Right lobe of liver (tissue), 6 donors: ENCODE measurements around the gene SYNE2. TPM values are rescaled to one million over a fixed set of nuclear protein-coding genes. Genes with fewer than 3 reads are reported as not detected.
A peak's percentile ranks its signal among the peaks of the same experiment; 100 is the strongest.

Source experiments
- ATAC-seq, 4 donors: fragments of 200-7000 bp; cut with Tn5 transposase; one replicate each; pipeline ENCODE4 v1.9.1; 2020; ENCODE audit warnings: mild to moderate bottlenecking in 4 of 4, moderate library complexity in 4 of 4
- DNase-seq, 3 donors: peaks; one replicate each; pipeline ENCODE4 v3.0.0-alpha.2; 2020
- H3K27ac ChIP-seq, 3 donors: fragments of 200-600 bp; one replicate each; pipeline ENCODE4 v1.8.0; 2022
- H3K27me3 ChIP-seq, 2 donors: fragments of 200-600 bp; one replicate each; pipeline ENCODE4 v1.8.0; 2022
- H3K36me3 ChIP-seq, 4 donors: fragments of 200-600 bp; sonication (generic) in 1 of 4; one replicate each; pipeline versions ENCODE4 v1.5.1 to v1.8.0; 2017 to 2022; ENCODE audit warnings: control low read depth in 1 of 4
- H3K4me1 ChIP-seq, 4 donors: fragments of 200-600 bp; sonication (generic) in 1 of 4; one replicate each; pipeline versions ENCODE4 v1.5.1 to v1.8.0; 2017 to 2022; ENCODE audit warnings: control low read depth in 1 of 4
- H3K4me3 ChIP-seq, 3 donors: fragments of 200-600 bp; one replicate each; pipeline ENCODE4 v1.8.0; 2022
- H3K9me3 ChIP-seq, 4 donors: fragments of 200-600 bp; sonication (generic) in 1 of 4; one replicate each; pipeline versions ENCODE4 v1.5.1 to v1.8.0; 2017 to 2022; ENCODE audit warnings: control low read depth in 1 of 4
- CTCF ChIP-seq, 4 donors: fragments of 200-600 bp in 3 of 4; fragments of 450-650 bp in 1 of 4; IDR thresholded peaks; one replicate each; pipeline versions ENCODE4 v1.5.1 to v1.8.0; 2016 to 2022; ENCODE audit warnings: antibody characterized with exemption in 4 of 4, mild to moderate bottlenecking in 2 of 4
- POLR2A ChIP-seq: fragments of 450-650 bp; IDR thresholded peaks from one replicate; pipeline ENCODE4 v1.6.1; 2017; ENCODE audit warnings: antibody characterized with exemption, mild to moderate bottlenecking
- WGBS: methylation state at CpG from one replicate; pipeline ENCODE4 v1.1.6; 2018; ENCODE audit warnings: low coverage, low lambda C conversion rate; ENCODE audit not compliant: insufficient coverage; ENCODE audit errors: missing lambda C conversion rate; 5-methylcytosine and 5-hydroxymethylcytosine counted together
- intact Hi-C, 2 donors: fragments of 100-400 bp; cut with DNase I; formaldehyde crosslinking; loops; one replicate each; pipeline versions ENCODE4 v1.11.2 to v1.14.1; 2022
- total RNA-seq, 6 experiments: library from RNA; depleted of rRNA in 2 of 6; stranded (reverse); fragments of >200 nt in 2 of 6; fragmentation: NEBNext Ultra II Directional in 3 of 6; extraction: Animal tissue kit (Norgen Biotek cat#: 25700) in 3 of 6; gene quantifications; one replicate each; pipeline versions ENCODE4 v1.1.0 to v1.2.4, GENCODE V29; 2016 to 2023
- donor health status: DM: no; HTN: yes; CAD: no.
- donor health status: DM: no; HTN: no; CAD: no.
- donor health status: DM: no; HTN: no; CAD: no.
- donor health status: DM: no; HTN: yes; CAD: no.
- donor health status: DM: no; HTN: yes; CAD: no.

Gene SYNE2
- total RNA-seq, 6 experiments from 2014 or later, result 34.6 to 118 (median 47.8) TPM

DNA sequence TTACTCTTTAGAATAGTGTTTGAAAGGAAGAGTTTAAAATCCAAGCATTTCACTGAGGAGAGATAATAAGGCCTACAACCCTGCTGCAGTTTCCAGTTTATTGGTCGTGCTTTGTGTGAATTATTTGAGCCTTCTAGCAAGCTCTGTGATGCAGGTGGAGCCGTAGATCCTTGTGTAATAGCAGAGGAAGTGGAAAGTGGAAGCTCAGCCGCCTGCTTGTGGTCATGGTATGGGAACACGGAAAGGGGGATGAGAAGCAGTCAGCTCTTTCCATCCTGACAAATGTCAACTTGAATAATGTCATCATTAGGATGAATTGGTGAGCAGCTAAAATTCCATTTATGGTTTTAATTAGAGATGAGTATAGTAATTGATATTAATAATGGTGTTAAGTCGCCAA, 29.1 kb downstream of the SYNE2 start:
- H3K4me3 ChIP-seq, result no peak overlapping the region
- DNase-seq, result no peak
- WGBS, result 69% methylated on average over 5 of the region's 5 CpGs

DNA sequence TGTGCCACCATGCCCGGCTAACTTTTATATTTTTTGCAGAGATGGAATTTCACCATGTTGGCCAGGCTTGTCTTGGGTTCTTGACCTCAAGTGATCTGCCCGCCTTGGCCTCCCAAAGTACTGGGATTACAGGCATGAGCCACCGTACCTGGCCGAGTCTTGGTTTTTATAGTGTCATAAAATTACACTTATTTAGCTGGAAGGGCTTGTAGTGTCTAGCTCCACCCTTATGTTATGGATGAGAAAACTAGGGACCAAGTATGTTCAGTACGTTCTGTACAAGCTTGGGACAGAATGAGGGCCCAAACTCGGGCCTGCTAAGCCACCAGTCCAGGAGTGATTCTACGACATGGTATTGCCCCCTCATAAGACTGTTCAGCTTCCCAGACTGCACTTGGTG, 35.1 kb downstream of the SYNE2 start:
- 90% methylated on average over 2 of the region's 7 CpGs for WGBS
- no peak for DNase-seq
- intact Hi-C loops, result no loop called here
- Histone ChIP-seq H3K36me3 (no peaks in the 10 kb centered on the region), H3K27me3 (no peaks in the 10 kb centered on the region), H3K27ac (no peak overlapping the region), H3K9me3 (no peaks in the 10 kb centered on the region), H3K4me3 (no peak overlapping the region), H3K4me1 (peaks cover 0 to 21% (median 10%) of the 10 kb centered on the region in 4 donors)
- no peak for ATAC-seq
- TF ChIP-seq CTCF (IDR thresholded peaks at IDR 0.05) (no peak), POLR2A (no peak)

More for the DNA sequence above, 29.1 kb downstream of the SYNE2 start:
- H3K27ac ChIP-seq, result no peak overlapping the region
- no peaks in the 10 kb centered on the region for H3K27me3 ChIP-seq
- no peaks in the 10 kb centered on the region for H3K4me1 ChIP-seq
- H3K9me3 ChIP-seq, result no peaks in the 10 kb centered on the region
- ATAC-seq, result no peak
- TF ChIP-seq CTCF (IDR thresholded peaks at IDR 0.05) (no peak), POLR2A (no peak)
- intact Hi-C loops, result no loop called here
- H3K36me3 ChIP-seq, result no peaks in the 10 kb centered on the region

GRCh38 chr14:63890553-63890952, 37.7 kb downstream of the SYNE2 start:
- 89% methylated on average over 1 of the region's 1 CpG for WGBS
- peak in 3 of 4 donors; percentile 21 to 55 (median 42) for ATAC-seq
- Histone ChIP-seq H3K27me3 (no peaks in the 10 kb centered on the region), H3K4me3 (no peak overlapping the region), H3K27ac (no peak overlapping the region), H3K9me3 (no peaks in the 10 kb centered on the region), H3K4me1 (peaks cover 0 to 43% (median 20%) of the 10 kb centered on the region in 4 donors), H3K36me3 (no peaks in the 10 kb centered on the region)
- no peak for TF ChIP-seq POLR2A
- no peak for TF ChIP-seq CTCF (IDR thresholded peaks at IDR 0.05)
- DNase-seq, result no peak
- intact Hi-C loops, result no loop called here

- H3K36me3 ChIP-seq, result no peaks in the 10 kb centered on the region
- WGBS, result 44% methylated on average over 10 of the region's 10 CpGs
- no peak overlapping the region for H3K4me3 ChIP-seq
- H3K4me1 ChIP-seq, result peaks cover 0 to 51% (median 24%) of the 10 kb centered on the region in 4 donors
- H3K9me3 ChIP-seq, result no peaks in the 10 kb centered on the region
- DNase-seq (no peak), ATAC-seq (peak; percentile 22 to 61 (median 36))
- TF ChIP-seq POLR2A (no peak), CTCF (IDR thresholded peaks at IDR 0.05) (no peak)
- H3K27me3 ChIP-seq, result no peaks in the 10 kb centered on the region
- no peak overlapping the region for H3K27ac ChIP-seq
- intact Hi-C loops, result no loop called here
Observed at GRCh38 chr14:63891148-63891975, 38.6 kb downstream of the SYNE2 start.
